OCI-LY3 (cell line): ENCODE results near the gene LRFN2.

Experiments used
- EZH2phosphoT487 ChIP-seq: fragments of 200-600 bp; shearing (Covaris generic); IDR thresholded peaks from 2 replicates; pipeline ENCODE4 v1.6.1; 2018; ENCODE audit warnings: antibody characterized with exemption, mixed run types, low read depth
- TF ChIP-seq, protein P1 (sequence below): fragments of 200-600, 300-600 bp; sonication (generic); IDR thresholded peaks from 2 replicates; pipeline ENCODE4 v1.5.1; 2014; ENCODE audit warnings: antibody characterized with exemption, low read length, low read depth

DNA sequence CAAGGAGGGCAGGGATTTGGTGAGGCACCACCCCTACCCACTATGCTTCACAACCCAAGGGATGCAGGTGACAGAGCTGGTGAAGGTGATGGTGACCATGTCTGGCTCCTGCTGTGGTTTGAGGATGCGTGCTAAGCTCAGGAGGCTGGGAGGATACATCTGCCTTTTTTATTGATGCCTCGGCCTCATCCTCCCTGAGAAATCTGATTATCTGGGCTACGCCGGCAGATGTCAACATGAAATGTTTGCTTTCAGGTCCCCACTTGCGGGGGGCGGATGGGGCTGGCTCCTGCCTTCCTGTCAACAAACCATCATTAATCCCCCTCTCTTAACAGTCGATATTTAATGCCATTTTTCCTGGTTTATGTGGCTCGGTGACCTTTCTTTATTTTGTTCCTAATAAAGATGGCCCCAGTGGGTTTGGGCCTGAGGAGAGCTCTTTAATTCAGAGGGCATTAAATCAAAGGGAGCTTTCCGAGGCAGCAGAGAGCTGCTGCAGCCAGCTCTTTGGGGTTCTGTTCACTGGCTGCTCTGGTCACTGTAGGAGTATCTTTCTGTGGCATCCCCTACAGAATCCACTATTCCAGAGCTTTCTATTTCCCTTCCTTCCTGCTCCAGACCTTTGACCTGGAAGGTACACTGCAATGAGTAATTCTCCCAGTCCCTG is 33.5 kb upstream of the LRFN2 start:
- TF ChIP-seq, protein P1, sequence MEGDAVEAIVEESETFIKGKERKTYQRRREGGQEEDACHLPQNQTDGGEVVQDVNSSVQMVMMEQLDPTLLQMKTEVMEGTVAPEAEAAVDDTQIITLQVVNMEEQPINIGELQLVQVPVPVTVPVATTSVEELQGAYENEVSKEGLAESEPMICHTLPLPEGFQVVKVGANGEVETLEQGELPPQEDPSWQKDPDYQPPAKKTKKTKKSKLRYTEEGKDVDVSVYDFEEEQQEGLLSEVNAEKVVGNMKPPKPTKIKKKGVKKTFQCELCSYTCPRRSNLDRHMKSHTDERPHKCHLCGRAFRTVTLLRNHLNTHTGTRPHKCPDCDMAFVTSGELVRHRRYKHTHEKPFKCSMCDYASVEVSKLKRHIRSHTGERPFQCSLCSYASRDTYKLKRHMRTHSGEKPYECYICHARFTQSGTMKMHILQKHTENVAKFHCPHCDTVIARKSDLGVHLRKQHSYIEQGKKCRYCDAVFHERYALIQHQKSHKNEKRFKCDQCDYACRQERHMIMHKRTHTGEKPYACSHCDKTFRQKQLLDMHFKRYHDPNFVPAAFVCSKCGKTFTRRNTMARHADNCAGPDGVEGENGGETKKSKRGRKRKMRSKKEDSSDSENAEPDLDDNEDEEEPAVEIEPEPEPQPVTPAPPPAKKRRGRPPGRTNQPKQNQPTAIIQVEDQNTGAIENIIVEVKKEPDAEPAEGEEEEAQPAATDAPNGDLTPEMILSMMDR, result no peak
- TF ChIP-seq EZH2phosphoT487, result no peak
